ENCODE results near the gene LUZP2. TPM values are rescaled to one million over a fixed set of nuclear protein-coding genes. Genes with fewer than 3 reads are reported as not detected.

LUZP2 gene
- total RNA-seq, 1 experiment from 2014 or later = 3.8 TPM

GRCh38 chr11:25039165-25039564, 542.3 kb downstream of the LUZP2 start (continued):
- no peak for TF ChIP-seq ZNF425 (CRISPR knock-in tag; conservative IDR thresholded peaks at IDR 0.05)
- no peak for TF ChIP-seq ZNF317 (CRISPR knock-in tag; IDR thresholded peaks at IDR 0.05; ENCODE audit: borderline replicate concordance, low read depth)
- no peak for TF ChIP-seq SMAD4 (CRISPR knock-in tag; IDR thresholded peaks at IDR 0.05)
- no peak for TF ChIP-seq MAX (CRISPR knock-in tag; IDR thresholded peaks at IDR 0.05)
- no peak for TF ChIP-seq IRF2 (CRISPR knock-in tag; IDR thresholded peaks at IDR 0.05; ENCODE audit: borderline replicate concordance, low read depth)

- Mint-ChIP-seq H3K36me3 (no peaks in the 10 kb centered on the region), H3K4me1 (peaks cover 16% of the 10 kb centered on the region), H3K9me3 (no peaks in the 10 kb centered on the region), H3K27me3 (ENCODE audit: low read depth) (no peaks in the 10 kb centered on the region), H3K27ac (no peak overlapping the region), H3K4me3 (no peak overlapping the region)
- POLR2A ChIA-PET = no interaction called here
- DNase-seq (ENCODE audit: low spot score) (no peak), ATAC-seq (no peak)
- TF ChIP-seq ETV6 (CRISPR knock-in tag; IDR thresholded peaks at IDR 0.05) (no peak), HMGA2 (CRISPR knock-in tag; IDR thresholded peaks at IDR 0.05) (peak; percentile 71; the same call in 1 of the 2 replicates)
- CTCF ChIA-PET = no interaction called here
Measured at GRCh38 chr11:25048632-25049031, 551.8 kb downstream of the LUZP2 start.

GRCh38 chr11:25052844-25053243, 556.0 kb downstream of the LUZP2 start:
- ATAC-seq (no peak), DNase-seq (ENCODE audit: low spot score) (no peak)
- Mint-ChIP-seq H3K4me3 (no peak overlapping the region), H3K27ac (no peak overlapping the region), H3K4me1 (peaks cover 19% of the 10 kb centered on the region), H3K27me3 (ENCODE audit: low read depth) (no peaks in the 10 kb centered on the region), H3K36me3 (no peaks in the 10 kb centered on the region), H3K9me3 (no peaks in the 10 kb centered on the region)
- ChIA-PET POLR2A (no interaction called here), CTCF (no interaction called here)
- TF ChIP-seq RELA (CRISPR knock-in tag; IDR thresholded peaks at IDR 0.05; ENCODE audit: borderline replicate concordance) (no peak), GABPB1 (CRISPR knock-in tag; IDR thresholded peaks at IDR 0.05) (no peak), MXD4 (CRISPR knock-in tag; IDR thresholded peaks at IDR 0.05; ENCODE audit: borderline replicate concordance) (no peak), ETV6 (CRISPR knock-in tag; IDR thresholded peaks at IDR 0.05) (no peak), PRDM15 (CRISPR knock-in tag; IDR thresholded peaks at IDR 0.05) (no peak), SMAD3 (CRISPR knock-in tag; IDR thresholded peaks at IDR 0.05; ENCODE audit: borderline replicate concordance) (no peak), IRF1 (CRISPR knock-in tag; IDR thresholded peaks at IDR 0.05) (no peak), ZNF317 (CRISPR knock-in tag; IDR thresholded peaks at IDR 0.05; ENCODE audit: borderline replicate concordance, low read depth) (no peak), ZNF423 (CRISPR knock-in tag; IDR thresholded peaks at IDR 0.05) (no peak), ATF2 (CRISPR knock-in tag; IDR thresholded peaks at IDR 0.05; ENCODE audit: borderline replicate concordance, low read depth) (no peak), NFATC4 (CRISPR knock-in tag; IDR thresholded peaks at IDR 0.05) (no peak)
